Ovary (tissue), 9 donors: ENCODE results near the gene CDH23. TPM values are rescaled to one million over a fixed set of nuclear protein-coding genes. Genes with fewer than 3 reads are reported as not detected.

Experiments
- DNase-seq, 5 donors: peaks; one replicate each; pipeline ENCODE4 v3.0.0-alpha.2; 2019 to 2020
- H3K27ac ChIP-seq, 2 donors: fragments of 200-600 bp; one replicate each; pipeline versions ENCODE4 v1.5.1 to v1.8.0; 2019 to 2022
- H3K27me3 ChIP-seq: fragments of 200-600 bp; one replicate; pipeline ENCODE4 v1.8.0; 2022
- H3K36me3 ChIP-seq: fragments of 200-600 bp; sonication (generic); one replicate; pipeline ENCODE4 v1.5.1; 2019
- H3K4me1 ChIP-seq: one replicate; pipeline ENCODE4 v1.8.1; 2013; ENCODE audit warnings: mild to moderate bottlenecking, moderate library complexity; ENCODE audit not compliant: insufficient read depth
- H3K4me3 ChIP-seq: fragments of 200-600 bp; sonication (generic); one replicate; pipeline ENCODE4 v1.5.1; 2017
- H3K9me3 ChIP-seq, 2 donors: fragments of 200-600 bp in 1 of 2; sonication (generic) in 1 of 2; one replicate each; pipeline versions ENCODE4 v1.5.1 to v1.8.1; 2013 to 2019; ENCODE audit warnings: mild to moderate bottlenecking in 1 of 2, moderate library complexity in 1 of 2
- CTCF ChIP-seq, 3 donors: fragments of 450-650 bp in 2 of 3; fragments of 200-600 bp in 1 of 3; IDR thresholded peaks; one replicate each; pipeline versions ENCODE4 v1.5.1 to v1.8.0; 2016 to 2022; ENCODE audit warnings: antibody characterized with exemption in 3 of 3, mild to moderate bottlenecking in 1 of 3
- EP300 ChIP-seq: sonication (generic); formaldehyde crosslinking; IDR thresholded peaks from one replicate; pipeline ENCODE4 v1.6.1; 2017; ENCODE audit warnings: antibody characterized with exemption
- POLR2A ChIP-seq: fragments of 450-650 bp; IDR thresholded peaks from one replicate; pipeline ENCODE4 v1.6.1; 2017; ENCODE audit warnings: antibody characterized with exemption, mild to moderate bottlenecking, moderate library complexity
- WGBS, 3 donors: extraction: QIAGEN DNeasy Blood & Tissue Kit in 1 of 3; methylation state at CpG; one replicate each; pipeline versions ENCODE4 v1.1.5 to v1.1.7; 2013 to 2017; 5-methylcytosine and 5-hydroxymethylcytosine counted together
- intact Hi-C, 4 donors: fragments of 100-400 bp; cut with DNase I; formaldehyde crosslinking; loops; one replicate each; pipeline versions ENCODE4 v1.11.0 to v1.15.1; 2022 to 2023
- polyA plus RNA-seq, 2 donors: library from polyadenylated mRNA; stranded (reverse); fragments of 200-250 nt in 1 of 2; fragments of 350-450 nt in 1 of 2; fragmentation: Illumina TruSeq in 1 of 2; extraction: RNeasy Lipid Tissue Mini Kit (QIAGEN cat#74804) in 1 of 2; gene quantifications; one replicate each; pipeline ENCODE4 v1.2.3, GENCODE V29; 2013 to 2014
- total RNA-seq, 7 donors: library from RNA; depleted of rRNA in 2 of 7; stranded (reverse); fragments of >200 nt in 2 of 7; fragmentation: NEBNext Ultra II Directional in 3 of 7; extraction: Animal tissue kit (Norgen Biotek cat#: 25700) in 3 of 7; gene quantifications; one replicate each; pipeline versions ENCODE4 v1.1.0 to v1.2.4, GENCODE V29; 2016 to 2023
- donor health status: DM: no; HTN: no; CAD: no; lungs with moderate emphysema.
- donor health status: DM: no; HTN: no; CAD: no.
- donor health status: Bipolar disorder and iron deficiency.
- donor health status: DM: yes; HTN: yes; CAD: no.
- donor health status: DM: no; HTN: no; CAD: no.
- donor health status: DM: yes; HTN: yes; CAD: no.

Gene CDH23
- total and polyA plus RNA-seq, 9 donors: 7.5 to 108 (median 39.1) TPM

- no peak for DNase-seq
- TF ChIP-seq CTCF (IDR thresholded peaks at IDR 0.05) (no peak), POLR2A (no peak), EP300 (no peak)
- intact Hi-C loops: loop anchor here in 1 of 4 donors (5.0 kb wide), 1 partner anchor 307 kb away; no protein-coding TSS in a partner anchor
- WGBS, 3 donors: 64 to 86% (median 71%) methylated on average over 8 of the region's 8 CpGs
- Histone ChIP-seq H3K36me3 (no peaks in the 10 kb centered on the region), H3K9me3 (no peaks in the 10 kb centered on the region), H3K4me1 (no peaks in the 10 kb centered on the region), H3K4me3 (no peak overlapping the region), H3K27me3 (no peaks in the 10 kb centered on the region), H3K27ac (no peak overlapping the region)
These were observed 123.3 kb downstream of the CDH23 start for GRCh38 chr10:71520042-71520441.

- no peaks in the 10 kb centered on the region for H3K4me1 ChIP-seq
- no peak for DNase-seq
- H3K4me3 ChIP-seq: no peak overlapping the region
- no peaks in the 10 kb centered on the region for H3K9me3 ChIP-seq
- intact Hi-C loops: loop anchor here in 1 of 4 donors (5.0 kb wide), 1 partner anchor 306 kb away; no protein-coding TSS in a partner anchor
- no peaks in the 10 kb centered on the region for H3K27me3 ChIP-seq
- 89 to 92% (median 90%) methylated on average over 14 of the region's 14 CpGs for WGBS, 3 donors
- H3K36me3 ChIP-seq: no peaks in the 10 kb centered on the region
- no peak for TF ChIP-seq POLR2A
- no peak for TF ChIP-seq CTCF (IDR thresholded peaks at IDR 0.05)
- no peak for TF ChIP-seq EP300
- no peak overlapping the region for H3K27ac ChIP-seq
These were observed 125.1 kb downstream of the CDH23 start for GRCh38 chr10:71521504-71522441.

- Histone ChIP-seq H3K9me3 (no peaks in the 10 kb centered on the region), H3K36me3 (no peaks in the 10 kb centered on the region), H3K4me1 (peaks cover 5% of the 10 kb centered on the region), H3K4me3 (no peak overlapping the region), H3K27me3 (no peaks in the 10 kb centered on the region), H3K27ac (no peak overlapping the region)
- TF ChIP-seq CTCF (IDR thresholded peaks at IDR 0.05): no peak
- no peak for TF ChIP-seq POLR2A
- TF ChIP-seq EP300: no peak
- intact Hi-C loops: loop anchor here in 1 of 4 donors (5.0 kb wide), 1 partner anchor 305 kb away; no protein-coding TSS in a partner anchor
- DNase-seq: no peak
- 61 to 65% (median 64%) methylated on average over 5 of the region's 5 CpGs for WGBS, 3 donors
These were observed 125.9 kb downstream of the CDH23 start for GRCh38 chr10:71522442-71523144.

- no peak overlapping the region for H3K27ac ChIP-seq
- no peaks in the 10 kb centered on the region for H3K27me3 ChIP-seq
- 82 to 93% (median 90%) methylated on average over 6 of the region's 6 CpGs for WGBS, 3 donors
- intact Hi-C loops: loop anchor here in 1 of 4 donors (5.0 kb wide), 1 partner anchor 304 kb away; no protein-coding TSS in a partner anchor
- H3K36me3 ChIP-seq: no peaks in the 10 kb centered on the region
- H3K4me3 ChIP-seq: no peak overlapping the region
- H3K9me3 ChIP-seq: no peaks in the 10 kb centered on the region
- TF ChIP-seq CTCF (IDR thresholded peaks at IDR 0.05): no peak
- TF ChIP-seq EP300: no peak
- TF ChIP-seq POLR2A: no peak
- H3K4me1 ChIP-seq: peaks cover 5% of the 10 kb centered on the region
- no peak for DNase-seq
These were observed 127.0 kb downstream of the CDH23 start for GRCh38 chr10:71523756-71524155.
